Measurements from ENCODE around the gene TAB2. TPM values are rescaled to one million over a fixed set of nuclear protein-coding genes. Genes with fewer than 3 reads are reported as not detected.
"Not testable (repeated sequence)": the region's sequence is repeated elsewhere in the genome, so short reads cannot be mapped to it uniquely, and the experiment has no call there.

TAB2 gene
- total RNA-seq, 1 donor from 2014 or later: 12.9 TPM

- no peak for DNase-seq (ENCODE audit: low read depth in 2 of 2)
Measured at GRCh38 chr6:149311293-149311692, 6.2 kb upstream of the TAB2 start.

GRCh38 chr6:149311766-149312165 lies 5.7 kb upstream of the TAB2 start:
- DNase-seq (ENCODE audit: low read depth in 2 of 2): no peak

- no peak for DNase-seq (ENCODE audit: low read depth in 2 of 2)
Measured at GRCh38 chr6:149313070-149313469, 4.4 kb upstream of the TAB2 start.

- DNase-seq (ENCODE audit: low read depth in 2 of 2): no peak
Measured at GRCh38 chr6:149313861-149314260, 3.7 kb upstream of the TAB2 start.

GRCh38 chr6:149314325-149314905 lies 3.1 kb upstream of the TAB2 start:
- no peak for DNase-seq (ENCODE audit: low read depth in 2 of 2)

- no peak for DNase-seq (ENCODE audit: low read depth in 2 of 2)
Measured at GRCh38 chr6:149316108-149316727, 1.3 kb upstream of the TAB2 start.

- peak; percentile 93 to 94 for DNase-seq (ENCODE audit: low read depth in 2 of 2)
Measured at GRCh38 chr6:149316740-149317643, 520 bp upstream of the TAB2 start.

GRCh38 chr6:149318581-149319286 lies 1.2 kb downstream of the TAB2 start:
- DNase-seq (ENCODE audit: low read depth in 2 of 2): peak; percentile 21 to 34

- peak in 1 of 2 donors; percentile 23 for DNase-seq (ENCODE audit: low read depth in 2 of 2)
Measured at GRCh38 chr6:149319422-149319821, 1.9 kb downstream of the TAB2 start.

- DNase-seq (ENCODE audit: low read depth in 2 of 2): not testable (repeated sequence)
Measured at GRCh38 chr6:149320016-149320415, 2.5 kb downstream of the TAB2 start.

- no peak for DNase-seq (ENCODE audit: low read depth in 2 of 2)
Measured at GRCh38 chr6:149320796-149321195, 3.3 kb downstream of the TAB2 start.

GRCh38 chr6:149323353-149323752 lies 5.8 kb downstream of the TAB2 start:
- DNase-seq (ENCODE audit: low read depth in 2 of 2): no peak

GRCh38 chr6:149323925-149324324 lies 6.4 kb downstream of the TAB2 start:
- no peak for DNase-seq (ENCODE audit: low read depth in 2 of 2)

GRCh38 chr6:149324428-149324827 lies 6.9 kb downstream of the TAB2 start:
- no peak for DNase-seq (ENCODE audit: low read depth in 2 of 2)

GRCh38 chr6:149325648-149326236 lies 8.2 kb downstream of the TAB2 start:
- DNase-seq (ENCODE audit: low read depth in 2 of 2): no peak

- peak in 1 of 2 donors; percentile 26 for DNase-seq (ENCODE audit: low read depth in 2 of 2)
Measured at GRCh38 chr6:149327638-149328037, 10.1 kb downstream of the TAB2 start.

GRCh38 chr6:149328083-149328482 lies 10.6 kb downstream of the TAB2 start:
- DNase-seq (ENCODE audit: low read depth in 2 of 2): no peak

GRCh38 chr6:149329529-149329928 lies 12.0 kb downstream of the TAB2 start:
- DNase-seq (ENCODE audit: low read depth in 2 of 2): no peak

GRCh38 chr6:149330133-149330532 lies 12.6 kb downstream of the TAB2 start:
- no peak for DNase-seq (ENCODE audit: low read depth in 2 of 2)

- DNase-seq (ENCODE audit: low read depth in 2 of 2): no peak
Measured at GRCh38 chr6:149331043-149331807, 13.7 kb downstream of the TAB2 start.

GRCh38 chr6:149331871-149332270 lies 14.4 kb downstream of the TAB2 start:
- DNase-seq (ENCODE audit: low read depth in 2 of 2): no peak
